OCI-LY1 (cell line): ENCODE measurements around the gene GDPD3.

Source experiments
- H2AFZ ChIP-seq: fragments of 200-600 bp; sonication (generic), shearing (Covaris generic); 2 replicates; pipeline ENCODE4 v1.6.0; 2014; ENCODE audit warnings: antibody characterized with exemption, mild to moderate bottlenecking, low read length
- H3F3A ChIP-seq: fragments of 200-600 bp; sonication (generic), shearing (Covaris generic); 2 replicates; pipeline ENCODE4 v1.6.0; 2014; ENCODE audit warnings: mild to moderate bottlenecking, antibody characterized with exemption, low read length, moderate library complexity; ENCODE audit not compliant: insufficient read depth
- H3K27ac ChIP-seq: fragments of 200-600 bp; sonication (generic); 2 replicates; pipeline ENCODE4 v1.5.1; 2014; ENCODE audit warnings: low read length, mixed run types, mild to moderate bottlenecking, low read depth; ENCODE audit not compliant: poor library complexity, severe bottlenecking
- H3K27me3 ChIP-seq: fragments of 200-600 bp; sonication (generic); 2 replicates; pipeline ENCODE4 v1.6.0; 2014; ENCODE audit warnings: antibody characterized with exemption, mild to moderate bottlenecking, low read length, moderate library complexity; ENCODE audit not compliant: insufficient read depth
- H3K36me3 ChIP-seq: fragments of 200-600 bp; sonication (generic); 2 replicates; pipeline ENCODE4 v1.6.1; 2014; ENCODE audit warnings: mild to moderate bottlenecking, antibody characterized with exemption, low read length, moderate library complexity, mixed read lengths; ENCODE audit not compliant: insufficient read depth
- H3K4me1 ChIP-seq: fragments of 200-600 bp; sonication (generic); 2 replicates; pipeline ENCODE4 v1.5.1; 2014; ENCODE audit warnings: mild to moderate bottlenecking, low read length, moderate library complexity; ENCODE audit not compliant: insufficient read depth, severe bottlenecking
- H3K4me2 ChIP-seq: fragments of 200-600 bp; sonication (generic), shearing (Covaris generic); 2 replicates; pipeline ENCODE4 v1.6.1; 2014; ENCODE audit warnings: low read length
- H3K4me3 ChIP-seq: fragments of 200-600 bp; sonication (generic); 2 replicates; pipeline ENCODE4 v1.5.1; 2014; ENCODE audit warnings: low read length, low read depth, mild to moderate bottlenecking, mixed read lengths; ENCODE audit not compliant: poor library complexity, severe bottlenecking
- H3K79me2 ChIP-seq: fragments of 200-600 bp; shearing (Covaris generic); 2 replicates; pipeline ENCODE4 v1.6.1; 2016; ENCODE audit warnings: mixed run types, low read length, mixed read lengths; ENCODE audit not compliant: insufficient read depth
- H3K9ac ChIP-seq: fragments of 200-600 bp; sonication (generic), shearing (Covaris generic); 2 replicates; pipeline ENCODE4 v1.6.1; 2014; ENCODE audit warnings: mild to moderate bottlenecking, low read length, mixed read lengths
- H3K9me2 ChIP-seq: fragments of 200-600 bp; sonication (generic), shearing (Covaris generic); 2 replicates; pipeline ENCODE4 v1.6.1; 2014; ENCODE audit warnings: low read depth, mild to moderate bottlenecking, low read length, mixed read lengths
- H3K9me3 ChIP-seq: fragments of 200-600 bp; shearing (Covaris generic); 2 replicates; pipeline ENCODE4 v1.6.1; 2014; ENCODE audit warnings: low read length, mixed read lengths
- H4K20me1 ChIP-seq: fragments of 200-600 bp; sonication (generic), shearing (Covaris generic); 2 replicates; pipeline ENCODE4 v1.6.0; 2016; ENCODE audit warnings: mild to moderate bottlenecking, low read length; ENCODE audit not compliant: insufficient read depth
- CTCF ChIP-seq: fragments of 200-600 bp; sonication (generic), shearing (Covaris generic); IDR thresholded peaks from 2 replicates; pipeline ENCODE4 v1.5.1; 2017; ENCODE audit warnings: mild to moderate bottlenecking, antibody characterized with exemption, low read length, moderate library complexity, mixed read lengths
- EZH2 ChIP-seq: fragments of 200-600 bp; sonication (generic), shearing (Covaris generic); IDR thresholded peaks from 2 replicates; pipeline ENCODE4 v1.8.0; 2017; ENCODE audit warnings: borderline replicate concordance, mixed run types, mild to moderate bottlenecking, antibody characterized with exemption, low read length, moderate library complexity, mixed read lengths

Gene GDPD3

GRCh38 chr16:30113031-30113710 lies at the start of gene GDPD3:
Gene GDPD3 (minus strand): TSS chr16:30113537. CDS start chr16:30113478, 59 bp downstream.
- H3K27ac ChIP-seq = no peak within 1 kb of the TSS
- H3K36me3 ChIP-seq = peaks cover 23% of the 10 kb centered on the region
- H2AFZ ChIP-seq = no peak within 1 kb of the TSS

GRCh38 chr16:30157214-30157613 lies 43.9 kb upstream of the GDPD3 start:
- H3K9ac ChIP-seq = no peak overlapping the region
- no peaks in the 10 kb centered on the region for H3K27me3 ChIP-seq
- H3K9me3 ChIP-seq = no peaks in the 10 kb centered on the region
- peaks cover 6% of the 10 kb centered on the region for H3K4me1 ChIP-seq
- no peaks in the 10 kb centered on the region for H3K36me3 ChIP-seq
- H2AFZ ChIP-seq = no peak overlapping the region
- no peak overlapping the region for H3K4me2 ChIP-seq
- H3K27ac ChIP-seq = no peak overlapping the region
- no peaks in the 10 kb centered on the region for H3K79me2 ChIP-seq
- no peaks in the 10 kb centered on the region for H3F3A ChIP-seq
- H4K20me1 ChIP-seq = no peaks in the 10 kb centered on the region
- no peak overlapping the region for H3K4me3 ChIP-seq
- no peak for TF ChIP-seq CTCF
- no peak for TF ChIP-seq EZH2
- H3K9me2 ChIP-seq = no peaks in the 10 kb centered on the region

More at GRCh38 chr16:30113031-30113710, at the start of gene GDPD3:
- H3K9me3 ChIP-seq = no peaks in the 10 kb centered on the region
- no peaks in the 10 kb centered on the region for H3F3A ChIP-seq
- peaks cover 10% of the 10 kb centered on the region for H3K4me1 ChIP-seq
- H3K4me2 ChIP-seq = no peak within 1 kb of the TSS
- no peaks in the 10 kb centered on the region for H4K20me1 ChIP-seq
- TF ChIP-seq CTCF (no peak), EZH2 (no peak)
- H3K9ac ChIP-seq = no peak within 1 kb of the TSS
- no peaks in the 10 kb centered on the region for H3K79me2 ChIP-seq
- H3K9me2 ChIP-seq = no peaks in the 10 kb centered on the region
- no peaks in the 10 kb centered on the region for H3K27me3 ChIP-seq
- no peak within 1 kb of the TSS for H3K4me3 ChIP-seq

GRCh38 chr16:30155188-30155587 lies 41.9 kb upstream of the GDPD3 start:
- H3K9ac ChIP-seq = no peak overlapping the region
- no peaks in the 10 kb centered on the region for H3K36me3 ChIP-seq
- TF ChIP-seq CTCF = no peak
- no peak overlapping the region for H2AFZ ChIP-seq
- H3K9me2 ChIP-seq = no peaks in the 10 kb centered on the region
- H3K79me2 ChIP-seq = no peaks in the 10 kb centered on the region
- H3K4me2 ChIP-seq = no peak overlapping the region
- H3F3A ChIP-seq = no peaks in the 10 kb centered on the region
- no peaks in the 10 kb centered on the region for H3K9me3 ChIP-seq
- H3K27me3 ChIP-seq = no peaks in the 10 kb centered on the region
- peaks cover 6% of the 10 kb centered on the region for H3K4me1 ChIP-seq
- H3K27ac ChIP-seq = no peak overlapping the region
- no peaks in the 10 kb centered on the region for H4K20me1 ChIP-seq
- H3K4me3 ChIP-seq = no peak overlapping the region
